Activated B cell treated with CpG ODN at 0.5 μM for 24 hours (primary cell): ENCODE measurements around the gene MCC. TPM values are rescaled to one million over a fixed set of nuclear protein-coding genes. Genes with fewer than 3 reads are reported as not detected.

Experiments
- ATAC-seq: fragments of 200-7000 bp; cut with Tn5 transposase; one replicate; pipeline ENCODE4 v1.10.0; 2021; ENCODE audit warnings: low read depth, mild to moderate bottlenecking, moderate library complexity
- CTCF ChIA-PET: fragments of 350-600 bp; sonication (Branson Sonifier 250); formaldehyde crosslinking; loops from one replicate; lab custom pipeline; 2021; ENCODE audit warnings: antibody characterized with exemption; lab: Charles Lee
- POLR2A ChIA-PET: fragments of 350-600 bp; sonication (Branson Sonifier 250); formaldehyde crosslinking; loops from one replicate; lab custom pipeline; 2021; ENCODE audit warnings: antibody characterized with exemption; lab: Charles Lee
- DNase-seq: peaks from one replicate; pipeline ENCODE4 v3.0.0; 2022
- H3K27ac Mint-ChIP-seq: one replicate; pipeline ENCODE4 v1.8.0; 2020; ENCODE audit warnings: mixed read lengths
- H3K27me3 Mint-ChIP-seq: one replicate; pipeline ENCODE4 v1.8.0; 2021; ENCODE audit warnings: mixed read lengths
- H3K36me3 Mint-ChIP-seq: one replicate; pipeline ENCODE4 v1.8.0; 2021; ENCODE audit warnings: low read depth, mixed read lengths
- H3K4me1 Mint-ChIP-seq: one replicate; pipeline ENCODE4 v1.8.0; 2021; ENCODE audit warnings: mixed read lengths
- H3K4me3 Mint-ChIP-seq: one replicate; pipeline ENCODE4 v1.8.0; 2020; ENCODE audit warnings: mild to moderate bottlenecking, mixed read lengths
- H3K9me3 Mint-ChIP-seq: one replicate; pipeline ENCODE4 v1.8.0; 2020; ENCODE audit warnings: mixed read lengths
- CTCF ChIP-seq: fragments of 200-600 bp; IDR thresholded peaks from one replicate; pipeline ENCODE4 v1.8.0; 2022; ENCODE audit warnings: antibody characterized with exemption, mild to moderate bottlenecking
- intact Hi-C: fragments of 100-400 bp; cut with micrococcal nuclease; formaldehyde crosslinking; loops from one replicate; pipeline ENCODE4 v1.15.1; 2024
- total RNA-seq: library from RNA; stranded (reverse); gene quantifications from 2 replicates; pipeline ENCODE4 v1.2.3, GENCODE V29; 2022

The MCC gene
- total RNA-seq, 1 donor from 2014 or later: 0.22 TPM

- no peaks in the 10 kb centered on the region for H3K4me1 Mint-ChIP-seq
- H3K27me3 Mint-ChIP-seq: peaks cover 12% of the 10 kb centered on the region
- POLR2A ChIA-PET: no interaction called here
- CTCF ChIA-PET: no interaction called here
- H3K4me3 Mint-ChIP-seq: no peak overlapping the region
- H3K36me3 Mint-ChIP-seq: no peaks in the 10 kb centered on the region
- no peaks in the 10 kb centered on the region for H3K9me3 Mint-ChIP-seq
- TF ChIP-seq CTCF: no peak
- no peak overlapping the region for H3K27ac Mint-ChIP-seq
- intact Hi-C loops: no loop called here
- DNase-seq (no peak), ATAC-seq (no peak)
Measured at GRCh38 chr5:113266913-113267227, 221.4 kb downstream of the MCC start.

- DNase-seq: no peak
- POLR2A ChIA-PET: no interaction called here
- ATAC-seq: no peak
- CTCF ChIA-PET: no interaction called here
- Mint-ChIP-seq H3K4me1 (no peaks in the 10 kb centered on the region), H3K9me3 (no peaks in the 10 kb centered on the region), H3K27ac (no peak overlapping the region), H3K27me3 (peaks cover 12% of the 10 kb centered on the region), H3K4me3 (no peak overlapping the region), H3K36me3 (no peaks in the 10 kb centered on the region)
- intact Hi-C loops: no loop called here
- no peak for TF ChIP-seq CTCF
Measured at GRCh38 chr5:113266227-113266912, 221.9 kb downstream of the MCC start.

GRCh38 chr5:113265190-113265589 is 223.1 kb downstream of the MCC start:
- POLR2A ChIA-PET: no interaction called here
- TF ChIP-seq CTCF: no peak
- CTCF ChIA-PET: no interaction called here
- H3K27ac Mint-ChIP-seq: no peak overlapping the region
- H3K9me3 Mint-ChIP-seq: no peaks in the 10 kb centered on the region
- H3K4me3 Mint-ChIP-seq: no peak overlapping the region
- ATAC-seq: no peak
- H3K36me3 Mint-ChIP-seq: no peaks in the 10 kb centered on the region
- no peak for DNase-seq
- no peaks in the 10 kb centered on the region for H3K4me1 Mint-ChIP-seq
- H3K27me3 Mint-ChIP-seq: peaks cover 12% of the 10 kb centered on the region
- intact Hi-C loops: no loop called here

GRCh38 chr5:113264046-113264445 is 224.2 kb downstream of the MCC start:
- H3K4me1 Mint-ChIP-seq: no peaks in the 10 kb centered on the region
- TF ChIP-seq CTCF: no peak
- no peaks in the 10 kb centered on the region for H3K36me3 Mint-ChIP-seq
- H3K9me3 Mint-ChIP-seq: no peaks in the 10 kb centered on the region
- ChIA-PET CTCF (no interaction called here), POLR2A (no interaction called here)
- DNase-seq (no peak), ATAC-seq (no peak)
- no peak overlapping the region for H3K4me3 Mint-ChIP-seq
- intact Hi-C loops: no loop called here
- peaks cover 12% of the 10 kb centered on the region for H3K27me3 Mint-ChIP-seq
- no peak overlapping the region for H3K27ac Mint-ChIP-seq

GRCh38 chr5:113263545-113263944 is 224.7 kb downstream of the MCC start:
- DNase-seq: no peak
- no peak overlapping the region for H3K27ac Mint-ChIP-seq
- TF ChIP-seq CTCF: no peak
- no peaks in the 10 kb centered on the region for H3K36me3 Mint-ChIP-seq
- H3K27me3 Mint-ChIP-seq: peaks cover 12% of the 10 kb centered on the region
- H3K4me3 Mint-ChIP-seq: no peak overlapping the region
- H3K4me1 Mint-ChIP-seq: no peaks in the 10 kb centered on the region
- CTCF ChIA-PET: no interaction called here
- POLR2A ChIA-PET: no interaction called here
- no peaks in the 10 kb centered on the region for H3K9me3 Mint-ChIP-seq
- intact Hi-C loops: no loop called here
- ATAC-seq: no peak
